Measurements from ENCODE around the gene GPHN. TPM values are rescaled to one million over a fixed set of nuclear protein-coding genes. Genes with fewer than 3 reads are reported as not detected.

The GPHN gene
- total RNA-seq, 1 donor from 2014 or later, result 12.4 TPM

- H3K9me3 Mint-ChIP-seq (ENCODE audit: low read depth), result no peaks in the 10 kb centered on the region
- no peaks in the 10 kb centered on the region for H3K27me3 Mint-ChIP-seq (ENCODE audit: low read depth)
- peaks cover 7% of the 10 kb centered on the region for H3K4me1 Mint-ChIP-seq (ENCODE audit: low read depth)
- no peak for TF ChIP-seq CTCF (IDR thresholded peaks at IDR 0.05)
- no peak for DNase-seq (ENCODE audit: low spot score)
- no peak overlapping the region for H3K4me3 Mint-ChIP-seq (ENCODE audit: unreplicated experiment)
- H3K36me3 Mint-ChIP-seq (ENCODE audit: low read depth), result no peaks in the 10 kb centered on the region
- no peak overlapping the region for H3K27ac Mint-ChIP-seq (ENCODE audit: unreplicated experiment)
These were observed 130.7 kb downstream of the GPHN start for GRCh38 chr14:66638689-66639088.

GRCh38 chr14:66641861-66642635 is 134.1 kb downstream of the GPHN start:
- H3K9me3 Mint-ChIP-seq (ENCODE audit: low read depth), result no peaks in the 10 kb centered on the region
- peaks cover 10% of the 10 kb centered on the region for H3K4me1 Mint-ChIP-seq (ENCODE audit: low read depth)
- no peaks in the 10 kb centered on the region for H3K27me3 Mint-ChIP-seq (ENCODE audit: low read depth)

GRCh38 chr14:66643344-66643743 is 135.4 kb downstream of the GPHN start:
- TF ChIP-seq CTCF (IDR thresholded peaks at IDR 0.05), result no peak
- Mint-ChIP-seq H3K27ac (ENCODE audit: unreplicated experiment) (no peak overlapping the region), H3K4me1 (ENCODE audit: low read depth) (peaks cover 10% of the 10 kb centered on the region), H3K36me3 (ENCODE audit: low read depth) (no peaks in the 10 kb centered on the region), H3K27me3 (ENCODE audit: low read depth) (no peaks in the 10 kb centered on the region), H3K9me3 (ENCODE audit: low read depth) (no peaks in the 10 kb centered on the region), H3K4me3 (ENCODE audit: unreplicated experiment) (no peak overlapping the region)
- no peak for DNase-seq (ENCODE audit: low spot score)

More at GRCh38 chr14:66641861-66642635, 134.1 kb downstream of the GPHN start:
- Mint-ChIP-seq H3K4me3 (ENCODE audit: unreplicated experiment) (no peak overlapping the region), H3K27ac (ENCODE audit: unreplicated experiment) (no peak overlapping the region), H3K36me3 (ENCODE audit: low read depth) (no peaks in the 10 kb centered on the region)
- no peak for DNase-seq (ENCODE audit: low spot score)
- TF ChIP-seq CTCF (IDR thresholded peaks at IDR 0.05), result no peak

- Mint-ChIP-seq H3K4me1 (ENCODE audit: low read depth) (peaks cover 10% of the 10 kb centered on the region), H3K27me3 (ENCODE audit: low read depth) (no peaks in the 10 kb centered on the region), H3K27ac (ENCODE audit: unreplicated experiment) (no peak overlapping the region), H3K9me3 (ENCODE audit: low read depth) (no peaks in the 10 kb centered on the region), H3K36me3 (ENCODE audit: low read depth) (no peaks in the 10 kb centered on the region), H3K4me3 (ENCODE audit: unreplicated experiment) (no peak overlapping the region)
- DNase-seq (ENCODE audit: low spot score), result no peak
- TF ChIP-seq CTCF (IDR thresholded peaks at IDR 0.05), result no peak
These were observed 137.8 kb downstream of the GPHN start for GRCh38 chr14:66645716-66646115.

DNA sequence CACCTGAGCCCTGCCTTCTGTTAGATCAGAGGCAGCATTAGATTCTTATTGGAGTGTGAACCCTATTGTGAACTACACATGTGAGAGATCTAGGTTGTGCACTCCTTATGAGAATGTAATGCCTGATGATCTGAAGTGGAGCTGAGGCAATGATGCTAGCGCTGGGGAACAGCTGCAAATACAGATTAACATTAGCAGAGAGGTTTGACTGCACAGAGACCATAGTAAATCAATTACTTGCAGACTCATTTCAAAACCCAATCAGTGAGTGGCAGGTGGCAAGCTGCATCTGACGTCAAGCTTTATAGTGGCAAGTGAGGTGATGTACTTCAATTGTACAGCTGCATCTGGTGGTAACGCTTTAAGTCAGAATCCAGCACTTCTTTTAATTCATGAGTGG is 141.6 kb downstream of the GPHN start:
- peaks cover 3% of the 10 kb centered on the region for H3K4me1 Mint-ChIP-seq (ENCODE audit: low read depth)
- H3K9me3 Mint-ChIP-seq (ENCODE audit: low read depth), result no peaks in the 10 kb centered on the region
- no peak overlapping the region for H3K4me3 Mint-ChIP-seq (ENCODE audit: unreplicated experiment)
- DNase-seq (ENCODE audit: low spot score), result no peak
- TF ChIP-seq CTCF (IDR thresholded peaks at IDR 0.05), result no peak
- no peaks in the 10 kb centered on the region for H3K27me3 Mint-ChIP-seq (ENCODE audit: low read depth)
- H3K36me3 Mint-ChIP-seq (ENCODE audit: low read depth), result no peaks in the 10 kb centered on the region
- H3K27ac Mint-ChIP-seq (ENCODE audit: unreplicated experiment), result no peak overlapping the region
